ENCODE results near the gene CCDC148.

DNA sequence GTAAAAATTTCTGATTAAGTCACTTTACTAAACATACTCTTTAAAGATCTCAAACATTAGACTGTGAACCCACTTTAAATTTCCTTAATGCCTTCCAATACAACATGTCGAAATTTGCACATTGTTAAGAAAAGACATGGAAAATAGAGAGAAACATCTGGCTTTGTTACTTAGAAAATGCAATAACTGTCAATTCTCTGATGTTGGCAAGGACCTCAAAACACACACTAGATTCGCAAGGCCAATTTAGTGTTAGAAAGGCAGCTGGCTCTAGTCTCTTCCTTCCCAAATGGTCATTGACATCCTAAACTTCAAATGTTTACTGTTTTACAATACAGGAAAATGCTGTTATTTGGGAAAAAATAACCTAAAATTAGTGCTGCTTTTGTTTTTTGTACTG lies 244.3 kb downstream of the CCDC148 start:
- TF ChIP-seq, protein P1, sequence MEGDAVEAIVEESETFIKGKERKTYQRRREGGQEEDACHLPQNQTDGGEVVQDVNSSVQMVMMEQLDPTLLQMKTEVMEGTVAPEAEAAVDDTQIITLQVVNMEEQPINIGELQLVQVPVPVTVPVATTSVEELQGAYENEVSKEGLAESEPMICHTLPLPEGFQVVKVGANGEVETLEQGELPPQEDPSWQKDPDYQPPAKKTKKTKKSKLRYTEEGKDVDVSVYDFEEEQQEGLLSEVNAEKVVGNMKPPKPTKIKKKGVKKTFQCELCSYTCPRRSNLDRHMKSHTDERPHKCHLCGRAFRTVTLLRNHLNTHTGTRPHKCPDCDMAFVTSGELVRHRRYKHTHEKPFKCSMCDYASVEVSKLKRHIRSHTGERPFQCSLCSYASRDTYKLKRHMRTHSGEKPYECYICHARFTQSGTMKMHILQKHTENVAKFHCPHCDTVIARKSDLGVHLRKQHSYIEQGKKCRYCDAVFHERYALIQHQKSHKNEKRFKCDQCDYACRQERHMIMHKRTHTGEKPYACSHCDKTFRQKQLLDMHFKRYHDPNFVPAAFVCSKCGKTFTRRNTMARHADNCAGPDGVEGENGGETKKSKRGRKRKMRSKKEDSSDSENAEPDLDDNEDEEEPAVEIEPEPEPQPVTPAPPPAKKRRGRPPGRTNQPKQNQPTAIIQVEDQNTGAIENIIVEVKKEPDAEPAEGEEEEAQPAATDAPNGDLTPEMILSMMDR (IDR thresholded peaks at IDR 0.05; ENCODE audit: low read depth, low read length), result no peak
- no peak for TF ChIP-seq EZH2phosphoT487 (IDR thresholded peaks at IDR 0.05; ENCODE audit: low read depth)
